Measurements from ENCODE around the gene GNA15.

GNA15 gene

GRCh38 chr19:3142781-3143337 lies 7.0 kb downstream of the GNA15 start:
- no peak for DNase-seq (ENCODE audit: low read depth)
- TF ChIP-seq CTCF (IDR thresholded peaks at IDR 0.05; ENCODE audit: insufficient read depth, low read depth, low read length, missing control alignments): no peak
- H3K4me3 ChIP-seq (ENCODE audit: low read depth, low read length): no peak overlapping the region

DNA sequence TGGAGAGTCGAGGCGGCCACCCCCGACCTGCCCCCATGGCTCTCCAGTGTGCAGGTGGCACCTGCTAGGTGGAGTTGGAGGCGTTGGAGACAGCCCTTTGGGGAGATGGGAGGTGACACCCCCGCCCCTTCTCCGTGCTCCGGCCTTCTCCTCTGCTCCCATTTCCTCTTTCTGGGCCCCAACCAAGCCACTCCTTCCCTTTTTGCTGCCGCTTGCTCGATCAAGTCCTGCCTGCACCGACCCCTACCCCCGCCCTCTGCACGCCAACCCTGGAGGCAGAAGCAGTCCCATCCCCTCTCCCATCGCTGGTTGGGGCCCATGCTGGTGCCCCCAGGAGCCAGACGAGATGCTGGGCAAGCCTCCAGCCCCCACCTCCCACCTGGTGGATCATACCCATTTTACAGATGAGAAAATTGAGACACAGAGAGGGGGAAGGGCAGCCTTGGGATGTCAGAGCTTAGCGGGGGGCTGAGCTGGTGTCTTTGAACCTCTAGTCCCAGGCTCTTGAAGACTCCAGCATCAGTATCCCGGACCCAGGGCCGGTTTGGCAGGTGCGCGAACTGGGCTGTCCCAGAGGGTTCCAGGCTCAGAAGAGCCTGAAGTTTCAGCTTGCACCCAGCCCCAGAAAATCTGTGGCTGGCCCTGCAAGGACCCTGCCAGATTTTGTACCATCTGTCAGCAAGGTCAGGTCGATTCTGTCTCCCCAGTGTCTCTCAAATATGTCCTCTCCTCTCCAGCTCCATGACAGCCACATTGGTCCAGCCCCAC lies 10.3 kb downstream of the GNA15 start:
- DNase-seq (ENCODE audit: low read depth): no peak
- no peak for TF ChIP-seq CTCF (IDR thresholded peaks at IDR 0.05; ENCODE audit: insufficient read depth, low read depth, low read length, missing control alignments)

DNA sequence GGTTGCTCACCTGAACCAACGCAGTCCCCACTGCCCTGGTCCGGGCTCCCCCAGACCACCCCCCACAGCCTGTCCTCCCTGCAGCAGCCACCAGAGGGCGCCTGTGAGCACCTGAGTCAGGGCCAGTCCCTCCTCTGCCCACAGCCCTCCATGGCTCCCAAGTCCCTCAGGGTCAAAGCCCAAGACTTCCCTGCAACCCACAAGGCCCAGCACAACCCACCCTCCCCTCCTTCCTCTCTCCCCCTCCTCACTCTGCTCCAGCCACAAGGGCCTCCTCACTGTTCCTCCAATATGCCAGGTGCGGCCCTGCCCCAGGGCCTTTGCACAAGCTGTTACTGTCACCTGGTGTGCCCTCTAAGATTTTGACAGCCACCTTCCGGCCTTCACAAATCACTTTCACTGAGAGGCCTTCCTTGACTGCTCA lies 10.9 kb downstream of the GNA15 start:
- peak; percentile 78 for TF ChIP-seq CTCF (IDR thresholded peaks at IDR 0.05; ENCODE audit: insufficient read depth, low read depth, low read length, missing control alignments)
- DNase-seq (ENCODE audit: low read depth): peak; percentile 43
- no peak overlapping the region for H3K4me3 ChIP-seq (ENCODE audit: low read depth, low read length)

More for the DNA sequence above, 10.3 kb downstream of the GNA15 start:
- H3K4me3 ChIP-seq (ENCODE audit: low read depth, low read length): no peak overlapping the region

GRCh38 chr19:3148503-3148902 lies 12.7 kb downstream of the GNA15 start:
- TF ChIP-seq CTCF (IDR thresholded peaks at IDR 0.05; ENCODE audit: insufficient read depth, low read depth, low read length, missing control alignments): no peak
- no peak for DNase-seq (ENCODE audit: low read depth)
- no peak overlapping the region for H3K4me3 ChIP-seq (ENCODE audit: low read depth, low read length)

DNA sequence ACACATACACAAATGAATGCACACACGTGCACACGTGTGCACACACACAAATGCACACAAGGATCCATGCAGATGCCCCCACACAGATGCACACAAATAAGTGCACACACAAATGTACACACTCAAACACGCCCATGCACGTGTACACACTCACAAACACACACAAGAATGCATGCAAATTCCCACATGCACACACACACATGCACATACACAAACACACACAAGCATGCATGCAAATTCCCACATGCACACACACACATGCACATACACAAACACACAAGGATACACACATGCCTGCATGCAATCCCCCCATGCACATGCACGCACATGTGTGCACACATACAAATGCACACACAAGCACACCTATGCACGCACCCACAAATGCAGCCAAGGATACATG lies 13.3 kb downstream of the GNA15 start:
- TF ChIP-seq CTCF (IDR thresholded peaks at IDR 0.05; ENCODE audit: insufficient read depth, low read depth, low read length, missing control alignments): no peak
- DNase-seq (ENCODE audit: low read depth): no peak
- no peak overlapping the region for H3K4me3 ChIP-seq (ENCODE audit: low read depth, low read length)

DNA sequence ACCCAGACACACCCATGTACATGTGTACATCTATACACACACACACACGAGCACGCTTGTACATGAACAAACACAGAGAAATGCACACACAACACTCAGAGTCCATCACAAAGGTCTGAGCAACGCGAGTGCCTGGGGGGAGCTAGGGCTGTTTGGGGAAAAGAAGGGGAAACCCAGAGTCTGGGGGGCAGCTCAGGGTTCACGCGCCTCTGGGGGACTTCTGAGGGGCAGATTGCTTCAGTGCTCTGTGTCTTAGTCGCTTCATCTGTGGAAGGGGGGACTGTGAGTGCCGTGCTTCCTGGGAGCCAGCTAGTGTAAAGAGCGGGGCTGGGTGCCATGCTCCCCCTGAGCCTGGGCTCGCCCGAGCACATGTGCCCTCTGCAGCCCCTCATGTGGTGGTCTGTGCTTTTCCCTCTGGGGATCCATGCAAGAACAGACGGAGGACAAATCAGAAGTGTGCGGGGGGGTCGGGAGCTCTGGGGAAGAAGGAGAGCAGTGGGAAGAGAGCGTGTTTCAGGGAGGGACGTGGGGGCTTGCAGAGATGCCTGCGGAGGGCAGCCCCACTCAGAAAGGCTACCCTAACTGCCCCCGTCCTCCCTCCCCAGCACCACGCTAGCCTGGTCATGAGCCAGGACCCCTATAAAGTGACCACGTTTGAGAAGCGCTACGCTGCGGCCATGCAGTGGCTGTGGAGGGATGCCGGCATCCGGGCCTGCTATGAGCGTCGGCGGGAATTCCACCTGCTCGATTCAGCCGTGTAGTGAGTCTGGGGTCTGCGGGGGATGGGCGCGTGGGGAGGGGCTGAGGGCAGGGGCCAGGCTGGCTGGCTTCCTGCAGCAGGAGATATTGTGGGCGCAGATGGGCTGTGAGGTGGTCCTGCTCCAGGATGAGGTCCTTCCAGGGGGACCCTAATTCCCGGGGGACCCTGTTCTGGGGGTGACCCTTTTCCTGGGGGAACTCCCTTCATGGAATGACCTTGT lies 14.0 kb downstream of the GNA15 start:
- TF ChIP-seq CTCF (IDR thresholded peaks at IDR 0.05; ENCODE audit: insufficient read depth, low read depth, low read length, missing control alignments): no peak
- no peak for DNase-seq (ENCODE audit: low read depth)
- no peak overlapping the region for H3K4me3 ChIP-seq (ENCODE audit: low read depth, low read length)
